ENCODE data around the gene MAGEA2B.
"Not testable (repeated sequence)": the region's sequence is repeated elsewhere in the genome, so short reads cannot be mapped to it uniquely, and the experiment has no call there.

Gene MAGEA2B, protein sequence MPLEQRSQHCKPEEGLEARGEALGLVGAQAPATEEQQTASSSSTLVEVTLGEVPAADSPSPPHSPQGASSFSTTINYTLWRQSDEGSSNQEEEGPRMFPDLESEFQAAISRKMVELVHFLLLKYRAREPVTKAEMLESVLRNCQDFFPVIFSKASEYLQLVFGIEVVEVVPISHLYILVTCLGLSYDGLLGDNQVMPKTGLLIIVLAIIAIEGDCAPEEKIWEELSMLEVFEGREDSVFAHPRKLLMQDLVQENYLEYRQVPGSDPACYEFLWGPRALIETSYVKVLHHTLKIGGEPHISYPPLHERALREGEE

DNA sequence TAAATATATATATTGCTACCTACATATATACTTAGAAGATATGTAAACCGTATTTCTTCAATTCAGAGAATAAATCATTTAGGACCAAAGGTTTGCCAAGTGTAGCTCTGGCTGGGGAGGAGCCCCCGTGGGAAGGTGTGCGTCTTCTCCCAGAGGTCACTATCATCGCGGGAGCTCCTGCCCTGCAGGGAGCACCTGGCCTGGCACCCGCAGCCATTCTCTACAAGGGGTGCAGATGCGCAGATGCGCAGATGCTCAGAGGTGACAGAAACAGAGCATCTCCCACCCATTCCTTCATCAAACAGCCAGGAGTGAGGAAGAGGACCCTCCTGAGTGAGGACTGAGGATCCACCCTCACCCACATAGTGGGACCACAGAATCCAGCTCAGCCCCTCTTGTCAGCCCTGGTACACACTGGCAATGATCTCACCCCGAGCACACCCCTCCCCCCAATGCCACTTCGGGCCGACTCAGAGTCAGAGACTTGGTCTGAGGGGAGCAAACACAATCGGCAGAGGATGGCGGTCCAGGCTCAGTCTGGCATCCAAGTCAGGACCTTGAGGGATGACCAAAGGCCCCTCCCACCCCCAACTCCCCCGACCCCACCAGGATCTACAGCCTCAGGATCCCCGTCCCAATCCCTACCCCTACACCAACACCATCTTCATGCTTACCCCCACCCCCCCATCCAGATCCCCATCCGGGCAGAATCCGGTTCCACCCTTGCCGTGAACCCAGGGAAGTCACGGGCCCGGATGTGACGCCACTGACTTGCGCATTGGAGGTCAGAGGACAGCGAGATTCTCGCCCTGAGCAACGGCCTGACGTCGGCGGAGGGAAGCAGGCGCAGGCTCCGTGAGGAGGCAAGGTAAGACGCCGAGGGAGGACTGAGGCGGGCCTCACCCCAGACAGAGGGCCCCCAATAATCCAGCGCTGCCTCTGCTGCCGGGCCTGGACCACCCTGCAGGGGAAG is at the start of gene MAGEA2B:
MAGEA2B (plus strand) TSS at position 814 of the 973 bp plus-strand sequence. CDS start 2,479 bp downstream, outside the sequence.
- not testable (repeated sequence) for DNase-seq

DNA sequence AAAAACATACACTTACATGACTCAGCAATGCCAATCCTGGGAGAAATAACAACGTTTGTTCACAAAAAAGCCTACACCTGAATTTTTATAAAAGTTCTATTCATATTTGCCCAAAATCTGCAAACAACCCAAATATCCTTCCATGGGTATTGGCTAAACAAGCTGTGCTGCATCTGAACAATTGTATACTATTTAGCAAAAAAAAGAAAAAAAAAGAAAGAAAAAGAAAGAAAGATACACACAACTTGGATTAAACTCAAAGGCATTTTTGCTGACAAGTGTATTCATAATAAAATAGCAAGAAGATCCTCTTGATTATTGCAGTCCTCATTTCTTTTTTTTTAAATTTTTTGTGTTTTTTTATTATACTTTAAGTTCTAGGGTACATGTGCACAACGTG is 40.3 kb upstream of the MAGEA2B start:
- no peak for DNase-seq

DNA sequence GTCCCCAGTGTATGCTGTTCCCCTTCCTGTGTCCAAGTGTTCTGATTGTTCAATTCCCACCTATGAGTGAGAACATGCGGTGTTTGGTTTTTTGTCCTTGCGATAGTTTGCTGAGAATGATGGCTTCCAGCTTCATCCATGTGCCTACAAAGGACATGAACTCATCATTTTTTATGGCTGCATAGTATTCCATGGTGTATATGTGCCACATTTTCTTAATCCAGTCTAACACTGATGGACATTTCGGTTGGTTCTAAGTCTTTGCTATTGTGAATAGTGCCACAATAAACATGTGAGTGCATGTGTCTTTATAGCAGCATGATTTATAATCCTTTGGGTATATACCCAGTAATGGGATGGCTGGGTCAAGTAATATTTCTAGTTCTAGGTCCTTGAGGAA is 39.8 kb upstream of the MAGEA2B start:
- DNase-seq, result not testable (repeated sequence)

DNA sequence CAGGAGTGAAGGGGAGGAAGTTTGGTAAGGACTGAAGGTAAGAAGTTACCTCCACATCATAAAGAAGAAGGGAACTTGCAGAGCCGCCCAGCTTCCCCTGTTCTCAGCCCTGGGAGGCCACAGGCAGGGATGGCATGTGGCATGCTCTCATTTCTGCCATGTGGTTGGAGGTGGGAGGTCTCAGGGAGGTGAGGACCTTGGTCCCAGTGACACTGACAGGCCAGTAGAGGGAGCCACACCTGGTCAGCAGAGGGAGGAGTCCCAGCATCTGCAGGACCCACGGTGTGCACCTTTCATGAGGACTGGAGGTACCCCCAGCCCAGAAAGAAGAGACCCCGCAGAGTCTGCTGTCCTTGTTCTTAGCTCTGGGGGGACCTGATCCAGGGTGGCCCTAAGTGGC is 33.4 kb upstream of the MAGEA2B start:
- DNase-seq, result not testable (repeated sequence)

DNA sequence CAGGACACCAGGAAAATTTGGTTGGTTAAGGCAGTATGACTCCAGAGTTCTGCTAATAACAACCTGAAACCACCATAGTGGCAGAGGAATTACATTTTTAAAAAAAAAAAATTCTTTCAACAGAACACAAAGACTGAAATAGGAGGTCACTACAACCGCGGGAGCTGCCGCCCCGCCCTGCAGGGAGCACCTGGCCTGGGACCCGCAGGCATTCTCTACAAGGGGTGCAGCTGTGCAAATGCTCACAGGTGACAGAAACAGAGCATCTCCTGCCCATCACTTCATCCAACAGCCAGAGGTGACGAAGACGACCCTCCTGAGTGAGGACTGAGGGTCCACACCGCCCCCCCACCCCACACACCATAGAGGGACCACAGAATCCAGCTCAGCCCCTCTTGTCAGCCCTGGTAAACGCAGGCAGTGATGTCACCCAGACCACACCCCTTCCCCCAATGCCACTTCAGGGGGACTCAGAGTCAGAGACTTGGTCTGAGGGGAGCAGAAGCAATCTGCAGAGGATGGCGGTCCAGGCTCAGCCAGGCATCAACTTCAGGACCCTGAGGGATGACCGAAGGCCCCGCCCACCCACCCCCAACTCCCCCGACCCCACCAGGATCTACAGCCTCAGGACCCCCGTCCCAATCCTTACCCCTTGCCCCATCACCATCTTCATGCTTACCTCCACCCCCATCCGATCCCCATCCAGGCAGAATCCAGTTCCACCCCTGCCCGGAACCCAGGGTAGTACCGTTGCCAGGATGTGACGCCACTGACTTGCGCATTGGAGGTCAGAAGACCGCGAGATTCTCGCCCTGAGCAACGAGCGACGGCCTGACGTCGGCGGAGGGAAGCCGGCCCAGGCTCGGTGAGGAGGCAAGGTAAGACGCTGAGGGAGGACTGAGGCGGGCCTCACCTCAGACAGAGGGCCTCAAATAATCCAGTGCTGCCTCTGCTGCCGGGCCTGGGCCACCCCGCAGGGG is 16.2 kb upstream of the MAGEA2B start, which contains the start of gene MAGEA3:
MAGEA3 (plus strand) TSS at position 843 of the 980 bp plus-strand sequence. CDS start 2,039 bp downstream, outside the sequence.
- DNase-seq, result not testable (repeated sequence)

DNA sequence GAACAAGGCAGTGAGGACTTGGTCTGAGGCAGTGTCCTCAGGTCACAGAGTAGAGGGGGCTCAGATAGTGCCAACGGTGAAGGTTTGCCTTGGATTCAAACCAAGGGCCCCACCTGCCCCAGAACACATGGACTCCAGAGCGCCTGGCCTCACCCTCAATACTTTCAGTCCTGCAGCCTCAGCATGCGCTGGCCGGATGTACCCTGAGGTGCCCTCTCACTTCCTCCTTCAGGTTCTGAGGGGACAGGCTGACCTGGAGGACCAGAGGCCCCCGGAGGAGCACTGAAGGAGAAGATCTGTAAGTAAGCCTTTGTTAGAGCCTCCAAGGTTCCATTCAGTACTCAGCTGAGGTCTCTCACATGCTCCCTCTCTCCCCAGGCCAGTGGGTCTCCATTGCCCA is 14.0 kb upstream of the MAGEA2B start:
- DNase-seq, result not testable (repeated sequence)

DNA sequence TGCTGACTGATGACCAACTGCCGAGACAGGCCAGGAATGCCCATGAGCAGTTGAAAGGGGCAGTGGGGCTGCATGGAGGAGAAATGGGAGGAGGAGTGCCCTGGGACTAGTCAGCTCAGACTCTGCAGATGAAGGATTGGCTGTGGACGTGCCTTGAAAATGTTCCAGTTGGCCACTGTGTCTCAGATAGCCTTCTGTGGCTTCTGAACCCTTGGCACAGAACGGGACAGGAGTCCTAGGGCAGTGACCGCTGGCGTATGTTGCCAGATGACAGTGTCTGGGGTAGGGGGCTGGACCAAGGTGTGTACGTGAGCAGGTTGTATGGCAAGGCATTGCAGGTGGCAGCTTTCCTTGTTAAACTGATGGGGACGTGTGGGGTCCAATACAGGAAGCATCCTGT is 7.9 kb upstream of the MAGEA2B start:
- not testable (repeated sequence) for DNase-seq

DNA sequence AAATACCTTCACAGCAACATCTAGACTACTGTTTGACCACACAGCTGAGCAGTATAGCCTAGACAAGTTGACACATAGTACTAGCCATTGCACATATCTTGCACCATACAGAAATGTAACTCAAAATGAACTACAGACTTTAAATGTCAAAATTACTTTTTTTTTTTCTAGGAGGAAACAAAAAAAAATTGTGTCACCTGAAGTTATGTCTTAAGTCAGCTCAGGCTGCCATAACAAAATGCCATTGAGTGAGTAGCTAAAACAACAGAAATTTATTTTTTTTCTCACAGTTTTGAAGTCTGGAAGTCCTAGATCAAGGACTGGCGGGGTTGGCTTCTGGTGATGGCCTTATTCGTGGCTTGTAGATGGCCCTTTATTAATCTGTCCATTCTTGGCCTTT is 5.3 kb upstream of the MAGEA2B start, which contains the start of gene CSAG2:
CSAG2 (minus strand) TSS at position 101 of the 400 bp plus-strand sequence. CDS start 161 bp downstream, outside the sequence.
- not testable (repeated sequence) for DNase-seq

DNA sequence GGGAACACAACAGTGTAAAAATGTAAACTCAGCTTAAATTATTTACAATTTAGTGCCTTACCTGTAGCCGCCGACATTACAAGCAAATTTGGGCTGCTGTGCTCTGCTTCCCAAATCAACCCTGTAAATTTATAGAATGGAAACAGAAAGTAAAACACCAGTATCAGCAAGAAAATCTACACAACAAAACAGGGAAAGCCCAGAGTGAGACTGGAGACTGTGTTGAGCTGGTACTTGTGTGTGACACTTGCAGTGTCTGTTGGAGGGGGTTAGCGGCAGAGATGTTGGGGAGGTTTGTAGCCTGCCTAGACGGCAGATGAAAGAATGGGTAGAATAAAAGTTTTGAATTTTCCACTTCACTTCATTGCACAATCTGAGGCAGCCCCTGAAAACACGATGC is 1.2 kb upstream of the MAGEA2B start:
- DNase-seq, result not testable (repeated sequence)

DNA sequence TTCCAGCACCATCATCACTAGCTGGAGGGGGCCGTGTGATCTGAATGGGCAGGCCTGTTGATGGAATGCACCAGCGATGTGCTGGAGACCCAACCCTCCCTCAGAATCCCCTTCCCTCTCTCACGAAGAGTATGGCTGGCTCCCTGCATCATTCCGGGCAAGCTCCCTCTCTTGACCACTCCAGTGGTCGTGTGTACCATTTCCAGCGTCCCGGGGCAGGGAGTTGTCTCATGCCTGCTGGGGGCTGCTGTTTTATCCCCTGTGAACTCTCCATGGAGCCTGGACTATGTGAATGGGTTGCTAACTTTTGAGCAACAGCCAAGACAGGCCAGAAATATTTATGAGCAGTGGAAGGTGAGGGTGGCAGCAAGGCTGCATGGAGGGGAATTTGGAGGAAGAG is 11.0 kb downstream of the MAGEA2B start:
- DNase-seq, result no peak

DNA sequence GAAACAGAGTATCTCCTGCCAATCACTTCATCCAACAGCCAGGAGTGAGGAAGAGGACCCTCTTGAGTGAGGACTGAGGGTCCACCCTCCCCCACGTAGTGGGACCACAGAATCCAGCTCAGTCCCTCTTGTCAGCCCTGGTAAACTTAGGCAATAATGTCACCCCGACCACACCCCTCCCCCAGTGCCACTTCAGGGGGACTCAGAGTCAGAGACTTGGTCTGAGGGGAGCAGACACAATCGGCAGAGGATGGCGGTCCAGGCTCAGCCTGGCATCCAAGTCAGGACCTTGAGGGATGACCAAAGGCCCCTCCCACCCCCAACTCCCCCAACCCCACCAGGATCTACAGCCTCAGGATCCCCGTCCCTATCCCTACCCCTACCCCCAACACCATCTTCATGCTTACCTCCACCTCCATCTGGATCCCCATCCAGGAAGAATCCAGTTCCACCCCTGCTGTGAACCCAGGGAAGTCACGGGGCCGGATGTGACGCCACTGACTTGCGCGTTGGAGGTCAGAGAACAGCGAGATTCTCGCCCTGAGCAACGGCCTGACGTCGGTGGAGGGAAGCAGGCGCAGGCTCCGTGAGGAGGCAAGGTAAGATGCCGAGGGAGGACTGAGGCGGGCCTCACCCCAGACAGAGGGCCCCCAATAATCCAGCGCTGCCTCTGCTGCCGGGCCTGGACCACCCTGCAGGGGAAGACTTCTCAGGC is 19.0 kb downstream of the MAGEA2B start, which contains the start of the genes CSAG1 and MAGEA12:
CSAG1 (minus strand) TSS at position 461 of the 715 bp plus-strand sequence. CDS start 1,261 bp downstream, outside the sequence.
MAGEA12 (plus strand) TSS at position 497 of the 715 bp plus-strand sequence. CDS start 2,405 bp downstream, outside the sequence.
- no peak for DNase-seq

DNA sequence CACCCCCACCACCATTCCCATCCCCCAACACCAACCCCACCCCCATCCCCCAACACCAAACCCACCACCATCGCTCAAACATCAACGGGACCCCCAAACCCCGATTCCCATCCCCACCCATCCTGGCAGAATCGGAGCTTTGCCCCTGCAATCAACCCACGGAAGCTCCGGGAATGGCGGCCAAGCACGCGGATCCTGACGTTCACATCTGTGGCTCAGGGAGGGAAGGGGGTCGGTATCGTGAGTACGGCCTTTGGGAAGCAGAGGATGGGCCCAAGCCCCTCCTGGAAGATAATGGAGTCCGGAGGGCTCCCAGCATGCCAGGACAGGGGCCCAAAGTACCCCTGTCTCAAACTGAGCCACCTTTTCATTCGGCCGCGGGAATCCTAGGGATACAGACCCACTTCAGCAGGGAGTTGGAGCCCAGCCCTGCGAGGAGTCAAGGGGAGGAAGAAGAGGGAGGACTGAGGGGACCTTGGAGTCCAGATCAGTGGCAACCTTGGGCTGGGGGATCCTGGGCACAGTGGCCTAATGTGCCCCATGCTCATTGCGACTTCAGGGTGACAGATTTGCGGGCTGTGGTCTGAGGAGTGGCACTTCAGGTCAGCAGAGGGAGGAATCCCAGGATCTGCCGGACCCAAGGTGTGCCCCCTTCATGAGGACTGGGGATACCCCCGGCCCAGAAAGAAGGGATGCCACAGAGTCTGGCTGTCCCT is 19.9 kb downstream of the MAGEA2B start:
- DNase-seq, result not testable (repeated sequence)

DNA sequence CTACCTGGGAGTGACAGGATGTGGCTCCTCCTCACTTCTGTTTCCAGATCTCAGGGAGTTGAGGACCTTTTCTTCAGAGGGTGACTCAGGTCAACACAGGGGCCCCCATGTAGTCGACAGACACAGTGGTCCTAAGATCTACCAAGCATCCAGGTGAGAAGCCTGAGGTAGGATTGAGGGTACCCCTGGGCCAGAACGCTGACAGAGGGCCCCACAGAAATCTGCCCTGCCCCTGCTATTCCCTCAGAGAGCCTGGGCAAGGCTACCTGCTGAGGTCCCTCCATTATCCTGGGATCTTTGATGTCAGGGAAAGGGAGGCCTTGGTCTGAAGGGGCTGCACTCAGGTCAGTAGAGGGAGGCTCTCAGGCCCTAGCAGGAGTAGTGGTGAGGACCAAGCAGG is 20.7 kb downstream of the MAGEA2B start:
- DNase-seq, result no peak

DNA sequence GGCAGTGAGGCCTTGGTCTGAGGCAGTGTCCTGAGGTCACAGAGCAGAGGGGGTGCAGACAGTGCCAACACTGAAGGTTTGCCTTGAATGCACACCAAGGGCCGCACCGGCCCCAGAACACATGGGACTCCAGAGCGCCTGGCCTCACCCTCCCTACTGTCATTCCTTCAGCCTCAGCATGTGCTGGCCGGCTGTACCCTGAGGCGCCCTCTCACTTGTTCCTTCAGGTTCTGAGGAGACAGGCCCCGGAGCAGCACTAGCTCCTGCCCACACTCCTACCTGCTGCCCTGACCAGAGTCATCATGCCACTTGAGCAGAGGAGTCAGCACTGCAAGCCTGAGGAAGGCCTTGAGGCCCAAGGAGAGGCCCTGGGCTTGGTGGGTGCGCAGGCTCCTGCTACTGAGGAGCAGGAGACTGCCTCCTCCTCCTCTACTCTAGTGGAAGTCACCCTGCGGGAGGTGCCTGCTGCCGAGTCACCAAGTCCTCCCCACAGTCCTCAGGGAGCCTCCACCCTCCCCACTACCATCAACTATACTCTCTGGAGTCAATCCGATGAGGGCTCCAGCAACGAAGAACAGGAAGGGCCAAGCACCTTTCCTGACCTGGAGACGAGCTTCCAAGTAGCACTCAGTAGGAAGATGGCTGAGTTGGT is 21.6 kb downstream of the MAGEA2B start:
- DNase-seq, result no peak

DNA sequence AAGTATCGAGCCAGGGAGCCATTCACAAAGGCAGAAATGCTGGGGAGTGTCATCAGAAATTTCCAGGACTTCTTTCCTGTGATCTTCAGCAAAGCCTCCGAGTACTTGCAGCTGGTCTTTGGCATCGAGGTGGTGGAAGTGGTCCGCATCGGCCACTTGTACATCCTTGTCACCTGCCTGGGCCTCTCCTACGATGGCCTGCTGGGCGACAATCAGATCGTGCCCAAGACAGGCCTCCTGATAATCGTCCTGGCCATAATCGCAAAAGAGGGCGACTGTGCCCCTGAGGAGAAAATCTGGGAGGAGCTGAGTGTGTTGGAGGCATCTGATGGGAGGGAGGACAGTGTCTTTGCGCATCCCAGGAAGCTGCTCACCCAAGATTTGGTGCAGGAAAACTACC is 22.1 kb downstream of the MAGEA2B start:
- DNase-seq, result not testable (repeated sequence)

DNA sequence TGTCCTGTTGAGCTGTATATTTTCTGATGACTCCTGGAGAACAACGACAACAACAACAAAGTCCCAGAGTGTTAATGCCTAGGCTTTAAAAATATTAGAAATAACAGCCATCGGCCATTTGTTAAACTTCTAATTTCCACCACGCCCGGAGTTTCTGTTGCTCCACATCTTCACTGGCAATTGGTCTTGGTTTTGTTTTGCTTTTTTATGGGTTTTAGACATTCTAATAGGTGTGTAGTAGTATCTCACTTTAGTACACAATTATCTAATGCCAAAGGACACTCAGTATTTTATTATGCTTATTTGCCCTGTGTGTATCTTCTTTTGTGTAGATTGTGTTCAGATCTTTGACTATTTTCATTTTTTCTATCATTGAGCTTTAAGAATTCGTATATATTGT is 24.1 kb downstream of the MAGEA2B start:
- DNase-seq, result no peak

DNA sequence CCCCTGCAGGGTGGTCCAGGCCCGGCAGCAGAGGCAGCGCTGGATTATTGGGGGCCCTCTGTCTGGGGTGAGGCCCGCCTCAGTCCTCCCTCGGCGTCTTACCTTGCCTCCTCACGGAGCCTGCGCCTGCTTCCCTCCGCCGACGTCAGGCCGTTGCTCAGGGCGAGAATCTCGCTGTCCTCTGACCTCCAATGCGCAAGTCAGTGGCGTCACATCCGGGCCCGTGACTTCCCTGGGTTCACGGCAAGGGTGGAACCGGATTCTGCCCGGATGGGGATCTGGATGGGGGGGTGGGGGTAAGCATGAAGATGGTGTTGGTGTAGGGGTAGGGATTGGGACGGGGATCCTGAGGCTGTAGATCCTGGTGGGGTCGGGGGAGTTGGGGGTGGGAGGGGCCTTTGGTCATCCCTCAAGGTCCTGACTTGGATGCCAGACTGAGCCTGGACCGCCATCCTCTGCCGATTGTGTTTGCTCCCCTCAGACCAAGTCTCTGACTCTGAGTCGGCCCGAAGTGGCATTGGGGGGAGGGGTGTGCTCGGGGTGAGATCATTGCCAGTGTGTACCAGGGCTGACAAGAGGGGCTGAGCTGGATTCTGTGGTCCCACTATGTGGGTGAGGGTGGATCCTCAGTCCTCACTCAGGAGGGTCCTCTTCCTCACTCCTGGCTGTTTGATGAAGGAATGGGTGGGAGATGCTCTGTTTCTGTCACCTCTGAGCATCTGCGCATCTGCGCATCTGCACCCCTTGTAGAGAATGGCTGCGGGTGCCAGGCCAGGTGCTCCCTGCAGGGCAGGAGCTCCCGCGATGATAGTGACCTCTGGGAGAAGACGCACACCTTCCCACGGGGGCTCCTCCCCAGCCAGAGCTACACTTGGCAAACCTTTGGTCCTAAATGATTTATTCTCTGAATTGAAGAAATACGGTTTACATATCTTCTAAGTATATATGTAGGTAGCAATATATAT is 39.5 kb downstream of the MAGEA2B start, which contains the start of gene MAGEA2:
MAGEA2 (minus strand) TSS at position 157 of the 965 bp plus-strand sequence. CDS start 2,479 bp downstream, outside the sequence.
- DNase-seq, result not testable (repeated sequence)

DNA sequence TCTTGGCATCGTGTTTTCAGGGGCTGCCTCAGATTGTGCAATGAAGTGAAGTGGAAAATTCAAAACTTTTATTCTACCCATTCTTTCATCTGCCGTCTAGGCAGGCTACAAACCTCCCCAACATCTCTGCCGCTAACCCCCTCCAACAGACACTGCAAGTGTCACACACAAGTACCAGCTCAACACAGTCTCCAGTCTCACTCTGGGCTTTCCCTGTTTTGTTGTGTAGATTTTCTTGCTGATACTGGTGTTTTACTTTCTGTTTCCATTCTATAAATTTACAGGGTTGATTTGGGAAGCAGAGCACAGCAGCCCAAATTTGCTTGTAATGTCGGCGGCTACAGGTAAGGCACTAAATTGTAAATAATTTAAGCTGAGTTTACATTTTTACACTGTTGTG is 40.4 kb downstream of the MAGEA2B start:
- not testable (repeated sequence) for DNase-seq

All from NCI-H526 (cell line).